Tibial nerve (tissue), 4 donors: ENCODE results near the gene RIMS4.

ENCODE experiments used
- EP300 ChIP-seq, 2 donors: sonication (generic); formaldehyde crosslinking; IDR thresholded peaks; one replicate each; pipeline ENCODE4 v1.6.1; 2017; ENCODE audit warnings: antibody characterized with exemption in 2 of 2, mild to moderate bottlenecking in 1 of 2
- POLR2A ChIP-seq, 2 donors: fragments of 450-650 bp; IDR thresholded peaks; one replicate each; pipeline ENCODE4 v1.6.1; 2017; ENCODE audit warnings: antibody characterized with exemption in 2 of 2, mild to moderate bottlenecking in 2 of 2, moderate library complexity in 2 of 2
- TF ChIP-seq, protein P1 (sequence below), 5 experiments: fragments of 200-600 bp in 3 of 5; fragments of 450-650 bp in 2 of 5; sonication (generic) in 3 of 5; IDR thresholded peaks; one replicate each; pipeline ENCODE4 v1.5.1; 2016 to 2019; ENCODE audit warnings: antibody characterized with exemption in 5 of 5, mild to moderate bottlenecking in 3 of 5, moderate library complexity in 2 of 5

DNA sequence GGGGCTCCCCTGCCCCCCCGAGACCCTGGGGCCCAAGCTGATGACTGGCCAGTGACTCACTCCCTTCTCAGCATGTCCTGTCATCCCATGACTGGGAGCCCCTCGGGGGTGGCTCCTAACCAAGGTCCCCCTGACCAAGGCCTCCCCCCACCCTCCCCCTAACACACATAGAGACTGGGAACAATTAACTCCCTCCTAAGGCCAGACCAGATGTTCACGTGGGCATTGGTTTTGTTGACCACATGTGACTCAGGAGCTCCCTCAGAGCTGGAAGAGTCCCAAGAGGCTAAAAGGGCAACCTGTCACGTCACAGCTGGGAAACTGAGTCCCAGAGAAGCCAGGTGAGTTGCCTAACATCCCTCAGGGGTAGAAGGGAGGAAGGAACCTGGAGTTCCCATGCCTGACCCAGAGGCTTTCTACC, 105.8 kb downstream of the RIMS4 start:
- TF ChIP-seq, protein P1, sequence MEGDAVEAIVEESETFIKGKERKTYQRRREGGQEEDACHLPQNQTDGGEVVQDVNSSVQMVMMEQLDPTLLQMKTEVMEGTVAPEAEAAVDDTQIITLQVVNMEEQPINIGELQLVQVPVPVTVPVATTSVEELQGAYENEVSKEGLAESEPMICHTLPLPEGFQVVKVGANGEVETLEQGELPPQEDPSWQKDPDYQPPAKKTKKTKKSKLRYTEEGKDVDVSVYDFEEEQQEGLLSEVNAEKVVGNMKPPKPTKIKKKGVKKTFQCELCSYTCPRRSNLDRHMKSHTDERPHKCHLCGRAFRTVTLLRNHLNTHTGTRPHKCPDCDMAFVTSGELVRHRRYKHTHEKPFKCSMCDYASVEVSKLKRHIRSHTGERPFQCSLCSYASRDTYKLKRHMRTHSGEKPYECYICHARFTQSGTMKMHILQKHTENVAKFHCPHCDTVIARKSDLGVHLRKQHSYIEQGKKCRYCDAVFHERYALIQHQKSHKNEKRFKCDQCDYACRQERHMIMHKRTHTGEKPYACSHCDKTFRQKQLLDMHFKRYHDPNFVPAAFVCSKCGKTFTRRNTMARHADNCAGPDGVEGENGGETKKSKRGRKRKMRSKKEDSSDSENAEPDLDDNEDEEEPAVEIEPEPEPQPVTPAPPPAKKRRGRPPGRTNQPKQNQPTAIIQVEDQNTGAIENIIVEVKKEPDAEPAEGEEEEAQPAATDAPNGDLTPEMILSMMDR (IDR thresholded peaks at IDR 0.05): no peak
- no peak for TF ChIP-seq EP300 (IDR thresholded peaks at IDR 0.05)
- TF ChIP-seq POLR2A (IDR thresholded peaks at IDR 0.05): no peak
